Fibroblast of peridontal ligament (primary cell): ENCODE data around the gene TEX48.

Experiments used
- DNase-seq: peaks from one replicate; pipeline ENCODE4 v3.0.0-alpha.2; 2010; ENCODE audit errors: extremely low read depth

TEX48 gene

GRCh38 chr9:114693248-114693855, 11.4 kb upstream of the TEX48 start:
- DNase-seq, result no peak

- no peak for DNase-seq
These were observed 9.9 kb upstream of the TEX48 start for GRCh38 chr9:114691956-114692295.

GRCh38 chr9:114691046-114691955, 9.3 kb upstream of the TEX48 start:
- peak; percentile 90 for DNase-seq

- no peak for DNase-seq
These were observed 8.3 kb upstream of the TEX48 start for GRCh38 chr9:114690308-114690707.

- DNase-seq, result no peak
These were observed 7.8 kb upstream of the TEX48 start for GRCh38 chr9:114689813-114690212.

- DNase-seq, result no peak
These were observed 7.1 kb upstream of the TEX48 start for GRCh38 chr9:114688909-114689610.

GRCh38 chr9:114688379-114688778, 6.4 kb upstream of the TEX48 start:
- no peak for DNase-seq

GRCh38 chr9:114687034-114687433, 5.0 kb upstream of the TEX48 start:
- DNase-seq, result peak; percentile 41

- DNase-seq, result no peak
These were observed 4.0 kb upstream of the TEX48 start for GRCh38 chr9:114685951-114686350.

GRCh38 chr9:114684036-114684435, 2.0 kb upstream of the TEX48 start:
- DNase-seq, result no peak

- no peak for DNase-seq
These were observed 854 bp upstream of the TEX48 start for GRCh38 chr9:114682846-114683245.

- no peak for DNase-seq
These were observed 1.6 kb downstream of the TEX48 start for GRCh38 chr9:114680259-114681001.

GRCh38 chr9:114678795-114679194, 3.2 kb downstream of the TEX48 start:
- DNase-seq, result no peak

GRCh38 chr9:114678130-114678529, 3.9 kb downstream of the TEX48 start:
- no peak for DNase-seq

- DNase-seq, result peak; percentile 100
These were observed 4.6 kb downstream of the TEX48 start for GRCh38 chr9:114677418-114677817.

- DNase-seq, result no peak
These were observed 5.1 kb downstream of the TEX48 start for GRCh38 chr9:114676901-114677300.

- no peak for DNase-seq
These were observed 7.0 kb downstream of the TEX48 start for GRCh38 chr9:114674798-114675540.

- no peak for DNase-seq
These were observed 7.8 kb downstream of the TEX48 start for GRCh38 chr9:114674076-114674797.

GRCh38 chr9:114671605-114672004, 10.4 kb downstream of the TEX48 start:
- DNase-seq, result no peak

- no peak for DNase-seq
These were observed 12.0 kb downstream of the TEX48 start for GRCh38 chr9:114669961-114670360.

GRCh38 chr9:114668146-114668545, 13.8 kb downstream of the TEX48 start:
- DNase-seq, result no peak
